Measurements from ENCODE around the gene BGN. TPM values are rescaled to one million over a fixed set of nuclear protein-coding genes. Genes with fewer than 3 reads are reported as not detected.

Gene BGN
- total and polyA plus RNA-seq, 2 donors (not counting 1 experiment from before 2014, with no cell fraction given): not detected

- TF ChIP-seq CTCF (IDR thresholded peaks at IDR 0.05) (no peak), EZH2 (IDR thresholded peaks at IDR 0.05; ENCODE audit: borderline replicate concordance, insufficient read depth, low read depth, low read length, poor library complexity, severe bottlenecking) (no peak)
- H3K36me3 ChIP-seq (replicated peaks in 1 of 2; ENCODE audit: control extremely low read depth in 1 of 2, control insufficient read depth in 1 of 2, extremely low read depth in 1 of 2, insufficient read depth in 2 of 2, low read length in 1 of 2): no peaks in the 10 kb centered on the region
- no peaks in the 10 kb centered on the region for H3K4me1 Mint-ChIP-seq
- H3K9me3 Mint-ChIP-seq (ENCODE audit: insufficient read depth): no peaks in the 10 kb centered on the region
- no peaks in the 10 kb centered on the region for H3K9me3 ChIP-seq (ENCODE audit: control extremely low read depth in 1 of 3, control insufficient read depth in 2 of 3, insufficient read depth in 1 of 3, low read length in 2 of 3)
- no peak overlapping the region for H3K9ac ChIP-seq (ENCODE audit: low read length)
- no peaks in the 10 kb centered on the region for H3K4me1 ChIP-seq (ENCODE audit: control insufficient read depth in 2 of 2, insufficient read depth in 2 of 2, low read length in 2 of 2)
- ChIA-PET POLR2A (no interaction called here), CTCF (no interaction called here)
- 8% methylated on average over 7 of the region's 11 CpGs for WGBS (ENCODE audit: insufficient coverage)
- intact Hi-C loops (cut with micrococcal nuclease): no loop called here
- H3K4me2 ChIP-seq (replicated peaks; ENCODE audit: low read depth, low read length, poor library complexity, severe bottlenecking): no peak overlapping the region
- H3K79me2 ChIP-seq (ENCODE audit: control insufficient read depth, insufficient read depth, low read length): no peaks in the 10 kb centered on the region
- H4K20me1 ChIP-seq (ENCODE audit: control insufficient read depth, insufficient read depth, low read length, poor library complexity, severe bottlenecking): no peaks in the 10 kb centered on the region
- H3K27ac Mint-ChIP-seq: no peak overlapping the region
- no peak overlapping the region for H3K4me3 Mint-ChIP-seq
- ATAC-seq (ENCODE audit: low read depth) (no peak), DNase-seq (no peak)
- no peak overlapping the region for H2AFZ ChIP-seq (ENCODE audit: insufficient read depth, low read depth, low read length, poor library complexity, severe bottlenecking)
- H3K27me3 ChIP-seq (replicated peaks in 1 of 4; ENCODE audit: control extremely low read depth in 1 of 4, control insufficient read depth in 3 of 4, insufficient read depth in 4 of 4, low read length in 3 of 4): peaks cover 0 to 11% (median 3%) of the 10 kb centered on the region in 4 experiments
- H3K27ac ChIP-seq (ENCODE audit: low read length in 2 of 2): no peak overlapping the region
- no peaks in the 10 kb centered on the region for H3K27me3 Mint-ChIP-seq
- H3K4me3 ChIP-seq (ENCODE audit: control extremely low read depth in 1 of 5, extremely low read depth in 1 of 5, insufficient read depth in 1 of 5, low read depth in 2 of 5, low read length in 4 of 5): no peak overlapping the region
Observed at GRCh38 chrX:153491918-153492317, 2.9 kb upstream of the BGN start.

GRCh38 chrX:153492543-153492942 is 2.2 kb upstream of the BGN start:
- Histone ChIP-seq H4K20me1 (ENCODE audit: control insufficient read depth, insufficient read depth, low read length, poor library complexity, severe bottlenecking) (no peaks in the 10 kb centered on the region), H3K9me3 (ENCODE audit: control extremely low read depth in 1 of 3, control insufficient read depth in 2 of 3, insufficient read depth in 1 of 3, low read length in 2 of 3) (no peaks in the 10 kb centered on the region), H3K4me2 (replicated peaks; ENCODE audit: low read depth, low read length, poor library complexity, severe bottlenecking) (no peak overlapping the region), H3K79me2 (ENCODE audit: control insufficient read depth, insufficient read depth, low read length) (no peaks in the 10 kb centered on the region), H3K4me1 (ENCODE audit: control insufficient read depth in 2 of 2, insufficient read depth in 2 of 2, low read length in 2 of 2) (no peaks in the 10 kb centered on the region), H3K27me3 (replicated peaks in 1 of 4; ENCODE audit: control extremely low read depth in 1 of 4, control insufficient read depth in 3 of 4, insufficient read depth in 4 of 4, low read length in 3 of 4) (peaks cover 0 to 11% (median 3%) of the 10 kb centered on the region in 4 experiments), H3K4me3 (ENCODE audit: control extremely low read depth in 1 of 5, extremely low read depth in 1 of 5, insufficient read depth in 1 of 5, low read depth in 2 of 5, low read length in 4 of 5) (no peak overlapping the region), H2AFZ (ENCODE audit: insufficient read depth, low read depth, low read length, poor library complexity, severe bottlenecking) (no peak overlapping the region), H3K27ac (ENCODE audit: low read length in 2 of 2) (no peak overlapping the region), H3K36me3 (replicated peaks in 1 of 2; ENCODE audit: control extremely low read depth in 1 of 2, control insufficient read depth in 1 of 2, extremely low read depth in 1 of 2, insufficient read depth in 2 of 2, low read length in 1 of 2) (no peaks in the 10 kb centered on the region), H3K9ac (ENCODE audit: low read length) (no peak overlapping the region)
- POLR2A ChIA-PET: no interaction called here
- CTCF ChIA-PET: no interaction called here
- DNase-seq: no peak
- ATAC-seq (ENCODE audit: low read depth): no peak
- Mint-ChIP-seq H3K4me1 (no peaks in the 10 kb centered on the region), H3K4me3 (no peak overlapping the region), H3K9me3 (ENCODE audit: insufficient read depth) (no peaks in the 10 kb centered on the region), H3K27ac (no peak overlapping the region), H3K27me3 (no peaks in the 10 kb centered on the region)
- 85% methylated on average over 8 of the region's 12 CpGs for WGBS (ENCODE audit: insufficient coverage)
- intact Hi-C loops (cut with micrococcal nuclease): no loop called here
- TF ChIP-seq EZH2 (IDR thresholded peaks at IDR 0.05; ENCODE audit: borderline replicate concordance, insufficient read depth, low read depth, low read length, poor library complexity, severe bottlenecking): no peak
- TF ChIP-seq CTCF (IDR thresholded peaks at IDR 0.05): no peak
